Endometrium (tissue), 2 donors: ENCODE results near the gene CDH13.
A peak's percentile ranks its signal among the peaks of the same experiment; 100 is the strongest.

ENCODE experiments used
- FAIRE-seq: peaks from 2 replicates; lab custom pipeline; 2012; peaks lifted over from hg19 to GRCh38; lab: Jason Lieb, UNC
- donor health status: control.
- donor health status: control.

CDH13 gene

GRCh38 chr16:83054283-83054682 is 427.5 kb downstream of the CDH13 start:
- FAIRE-seq: no peak

DNA sequence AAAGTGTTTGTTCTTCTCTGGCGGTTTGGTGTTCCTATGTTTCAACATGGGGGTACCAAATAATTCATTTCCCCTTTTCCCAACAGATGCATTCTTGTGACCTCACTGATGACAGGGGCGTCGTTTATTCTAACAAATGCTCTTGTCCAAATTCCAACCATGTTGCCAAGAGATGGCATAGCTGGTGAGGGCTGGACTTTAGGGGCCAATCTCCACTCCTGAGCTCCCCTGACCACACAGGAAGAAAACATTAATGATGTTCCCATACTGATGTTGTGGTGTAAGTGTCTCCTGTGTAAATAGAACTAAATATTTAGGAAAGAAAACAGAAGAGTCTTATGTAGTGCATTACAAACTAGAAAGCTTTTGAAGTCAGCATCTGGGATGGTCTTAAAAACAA is 431.6 kb downstream of the CDH13 start:
- FAIRE-seq: peak; percentile 85

DNA sequence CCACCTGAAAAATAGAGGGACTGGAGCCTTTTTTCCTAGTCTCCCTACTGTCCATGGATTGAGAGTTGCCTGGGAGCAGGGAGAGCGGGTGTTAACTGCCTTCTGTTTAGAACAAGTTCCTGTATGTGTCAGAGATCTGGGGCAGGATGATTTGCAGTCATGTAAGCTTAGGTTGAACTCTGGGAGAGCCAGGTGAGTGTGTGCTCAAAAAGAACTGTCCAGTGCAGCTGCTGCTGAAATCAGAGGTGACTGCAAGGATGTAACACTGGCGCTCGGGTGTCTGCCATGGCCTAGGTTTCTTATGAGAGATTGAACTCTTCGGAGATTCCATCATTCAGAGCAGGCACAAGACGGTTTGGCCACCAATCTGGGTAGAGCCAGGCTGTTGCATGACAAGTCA is 432.5 kb downstream of the CDH13 start:
- no peak for FAIRE-seq

DNA sequence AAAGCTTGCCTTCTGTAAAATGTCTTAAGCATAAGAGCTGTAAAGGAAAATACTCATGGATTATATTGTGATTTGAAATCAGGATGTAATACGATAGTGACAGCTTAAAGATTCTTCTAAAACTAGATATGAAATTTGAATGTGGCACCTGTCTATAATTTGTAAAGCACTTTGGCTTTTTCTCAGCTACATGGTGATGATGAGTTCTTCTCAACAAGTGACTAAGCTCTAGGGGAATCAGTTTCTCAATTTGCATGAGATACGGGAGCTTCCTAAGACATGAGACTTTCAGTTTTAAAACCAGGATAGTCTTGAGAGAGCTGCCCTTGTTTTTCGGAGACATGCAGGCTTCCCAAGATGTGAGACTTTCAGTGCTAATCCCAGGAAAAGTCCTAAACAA is 439.2 kb downstream of the CDH13 start:
- FAIRE-seq: no peak

DNA sequence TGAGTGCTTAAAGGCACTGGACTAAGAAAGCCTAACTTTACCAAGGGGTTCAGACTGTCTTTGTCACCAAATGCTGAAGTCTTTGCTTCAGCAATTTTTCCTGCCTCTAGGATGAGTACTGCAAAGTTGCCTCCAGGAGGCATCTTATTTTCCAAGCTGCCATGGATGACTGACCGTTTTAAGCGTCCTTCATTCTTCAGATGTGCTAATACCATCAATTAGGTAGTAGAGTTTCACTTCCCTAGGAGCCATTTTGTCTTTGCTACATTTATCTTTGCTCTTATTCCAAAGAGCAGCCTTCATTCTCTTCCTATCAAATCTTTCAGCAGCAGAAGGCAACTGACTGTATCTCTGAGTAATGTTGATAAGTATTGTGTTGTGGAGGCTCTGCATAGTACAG is 440.1 kb downstream of the CDH13 start:
- no peak for FAIRE-seq

DNA sequence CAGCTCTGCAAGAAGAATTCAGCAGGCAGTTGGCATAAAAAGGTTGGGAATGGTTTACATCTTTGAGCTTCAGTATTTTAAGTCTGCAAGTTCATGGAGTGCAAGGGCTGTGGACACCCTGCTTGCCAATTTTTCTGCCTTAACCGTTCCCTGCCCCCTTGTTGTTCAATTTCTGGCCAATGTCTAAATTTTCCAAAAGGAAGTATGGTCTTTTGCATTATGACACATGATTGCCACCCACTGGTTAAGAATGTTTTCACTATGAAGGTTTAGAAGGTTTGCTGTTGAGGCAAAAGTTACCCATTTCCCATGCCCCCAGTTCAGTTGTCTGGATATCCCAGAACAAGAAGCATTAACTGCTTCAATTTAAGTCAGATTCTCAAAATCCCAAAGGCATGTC is 441.9 kb downstream of the CDH13 start:
- FAIRE-seq: no peak

GRCh38 chr16:83070416-83071209 is 443.8 kb downstream of the CDH13 start:
- FAIRE-seq: peak; percentile 95

DNA sequence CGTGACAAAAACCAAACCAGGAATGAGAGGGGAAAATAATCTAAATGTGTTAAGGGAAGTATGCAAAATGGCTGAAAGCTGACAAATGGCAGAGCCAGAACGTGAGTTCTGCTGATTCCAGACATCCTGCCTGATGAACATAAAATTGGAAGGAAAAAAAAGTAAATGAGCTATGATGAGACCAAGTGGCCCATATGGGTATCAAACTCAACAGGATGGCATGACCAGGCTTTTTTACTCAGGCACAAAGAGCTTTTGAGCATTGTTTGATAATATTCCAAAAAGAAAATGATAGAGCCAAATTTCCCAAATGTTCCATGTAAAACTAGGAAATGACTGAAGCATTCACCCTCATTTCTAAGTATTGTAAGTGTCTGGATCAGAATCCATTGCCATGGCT is 449.2 kb downstream of the CDH13 start:
- FAIRE-seq: no peak

- FAIRE-seq: no peak
Observed at GRCh38 chr16:83083361-83083760, 456.6 kb downstream of the CDH13 start.

DNA sequence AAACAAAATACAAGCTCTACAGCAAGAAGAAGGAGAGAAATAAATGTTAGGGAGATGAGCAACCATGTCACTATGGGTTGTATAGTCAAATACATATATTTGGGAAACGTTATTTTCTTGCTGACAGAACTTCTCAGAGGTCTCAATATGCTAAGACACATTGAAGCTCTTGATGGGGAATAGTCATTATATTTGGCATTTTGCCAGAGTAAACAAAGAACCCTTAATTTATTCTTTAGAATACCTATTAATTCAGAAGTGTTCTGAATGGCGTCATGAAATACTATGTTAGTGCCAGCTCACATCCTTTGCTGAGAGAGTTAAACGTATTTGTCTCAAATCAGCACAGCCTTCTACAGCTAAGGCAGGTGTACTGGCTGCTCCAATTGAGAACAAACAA is 458.9 kb downstream of the CDH13 start:
- no peak for FAIRE-seq

- FAIRE-seq: no peak
Observed at GRCh38 chr16:83095941-83096692, 469.3 kb downstream of the CDH13 start.

DNA sequence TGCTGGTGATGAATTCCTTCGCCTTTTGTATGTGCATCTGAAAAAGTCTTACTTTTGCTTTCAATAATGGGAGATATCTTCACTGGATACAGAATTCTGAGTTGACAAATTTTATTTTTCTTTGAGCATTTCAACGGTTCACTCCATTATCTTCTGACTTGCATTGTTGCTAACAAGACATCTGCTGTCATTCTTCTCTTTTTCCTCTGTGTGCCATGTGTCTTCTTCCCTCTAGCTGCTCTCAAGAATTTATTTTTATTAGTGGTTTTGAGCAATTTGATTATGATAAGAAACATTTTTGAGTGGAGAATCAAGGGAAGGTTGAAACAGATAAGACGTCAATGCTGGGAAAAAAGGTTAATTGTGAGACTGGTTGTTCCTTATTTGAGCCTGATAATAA is 471.8 kb downstream of the CDH13 start:
- FAIRE-seq: no peak

DNA sequence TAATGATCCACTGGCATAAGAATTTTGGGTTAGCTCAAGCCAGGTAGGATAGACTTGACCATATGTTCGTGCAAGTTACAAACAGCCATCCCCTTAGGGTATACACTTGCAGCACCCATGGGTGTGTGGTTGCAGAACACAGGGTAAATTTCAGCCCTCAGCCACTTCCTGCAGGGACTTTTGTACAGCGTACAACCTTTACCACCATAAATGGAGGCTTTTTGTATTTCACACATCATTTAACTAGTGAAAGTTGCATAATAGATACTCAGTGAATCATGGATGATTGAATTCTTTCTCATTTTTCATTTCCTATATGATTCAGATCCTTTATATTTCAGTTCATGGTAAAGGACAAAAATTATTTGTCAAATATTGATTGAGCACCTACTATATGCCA is 473.9 kb downstream of the CDH13 start:
- no peak for FAIRE-seq

- no peak for FAIRE-seq
Observed at GRCh38 chr16:83102336-83102735, 475.6 kb downstream of the CDH13 start.

- no peak for FAIRE-seq
Observed at GRCh38 chr16:83105279-83106077, 478.7 kb downstream of the CDH13 start.

DNA sequence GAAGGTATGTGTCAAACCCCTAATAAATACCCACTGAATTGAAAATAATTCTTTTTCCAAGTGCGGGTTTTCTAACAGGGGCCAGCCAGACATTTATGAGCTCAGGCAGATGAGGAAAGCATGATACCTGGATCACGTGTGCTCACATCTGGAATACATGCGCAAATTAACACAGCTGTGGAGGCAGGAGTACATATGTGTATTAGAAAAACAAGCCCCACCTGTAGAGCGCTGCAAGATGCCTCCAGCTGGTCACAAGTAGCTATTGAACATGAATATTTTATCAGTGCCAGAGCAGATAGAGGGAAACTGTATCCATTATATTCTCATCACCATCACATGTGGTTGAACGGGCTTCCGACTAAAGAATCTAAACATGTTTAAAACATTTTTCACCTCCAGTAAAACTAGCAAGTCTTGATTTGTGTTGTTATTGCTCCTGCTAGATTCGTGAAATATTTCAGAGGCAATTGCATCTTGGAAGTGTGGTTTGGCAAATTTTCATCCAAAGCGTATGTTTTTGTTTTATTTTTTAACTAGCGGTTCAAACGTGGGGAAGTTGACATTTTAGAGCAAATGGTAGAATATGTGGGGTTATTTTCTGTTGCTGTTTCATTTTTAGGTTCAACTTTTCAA is 482.8 kb downstream of the CDH13 start:
- peak; percentile 95 for FAIRE-seq

DNA sequence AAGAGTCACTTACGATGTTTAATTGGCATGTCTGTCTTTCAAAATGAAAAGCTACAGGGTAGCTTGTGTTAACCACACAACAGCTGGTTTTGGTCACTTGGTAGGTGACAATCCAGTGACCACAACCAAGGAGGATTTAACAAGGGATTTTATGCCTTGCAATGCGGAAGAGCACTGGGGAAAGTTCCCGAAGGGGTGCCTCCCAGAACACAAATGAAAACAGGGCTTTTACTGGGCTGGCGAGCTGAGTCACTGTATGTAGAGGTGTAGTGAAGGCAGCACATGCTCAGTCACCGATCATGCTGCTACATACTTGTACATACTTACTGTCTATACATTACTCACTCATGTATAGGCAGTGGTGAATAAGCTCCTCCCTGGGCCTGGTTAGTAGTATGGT is 483.5 kb downstream of the CDH13 start:
- no peak for FAIRE-seq

DNA sequence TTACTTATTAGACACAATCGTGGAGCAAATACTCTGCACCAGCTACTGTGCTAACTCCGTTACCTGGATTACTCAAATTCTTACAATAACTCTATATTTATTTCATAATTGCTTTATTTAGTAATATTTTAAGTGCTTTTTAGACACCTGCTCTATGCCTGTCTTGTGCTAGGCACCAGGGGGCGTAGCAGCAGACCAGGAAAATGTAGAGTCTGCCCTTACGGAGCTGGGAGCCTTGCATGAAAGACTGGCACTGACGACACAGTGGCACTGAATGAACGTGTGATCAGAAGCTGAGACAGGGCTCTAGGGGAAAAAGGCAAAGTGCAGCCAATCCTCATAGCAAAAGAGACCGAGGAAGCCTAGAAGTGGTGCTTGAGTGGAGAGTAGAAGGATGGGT is 486.5 kb downstream of the CDH13 start:
- FAIRE-seq: no peak

- no peak for FAIRE-seq
Observed at GRCh38 chr16:83113811-83114210, 487.0 kb downstream of the CDH13 start.

DNA sequence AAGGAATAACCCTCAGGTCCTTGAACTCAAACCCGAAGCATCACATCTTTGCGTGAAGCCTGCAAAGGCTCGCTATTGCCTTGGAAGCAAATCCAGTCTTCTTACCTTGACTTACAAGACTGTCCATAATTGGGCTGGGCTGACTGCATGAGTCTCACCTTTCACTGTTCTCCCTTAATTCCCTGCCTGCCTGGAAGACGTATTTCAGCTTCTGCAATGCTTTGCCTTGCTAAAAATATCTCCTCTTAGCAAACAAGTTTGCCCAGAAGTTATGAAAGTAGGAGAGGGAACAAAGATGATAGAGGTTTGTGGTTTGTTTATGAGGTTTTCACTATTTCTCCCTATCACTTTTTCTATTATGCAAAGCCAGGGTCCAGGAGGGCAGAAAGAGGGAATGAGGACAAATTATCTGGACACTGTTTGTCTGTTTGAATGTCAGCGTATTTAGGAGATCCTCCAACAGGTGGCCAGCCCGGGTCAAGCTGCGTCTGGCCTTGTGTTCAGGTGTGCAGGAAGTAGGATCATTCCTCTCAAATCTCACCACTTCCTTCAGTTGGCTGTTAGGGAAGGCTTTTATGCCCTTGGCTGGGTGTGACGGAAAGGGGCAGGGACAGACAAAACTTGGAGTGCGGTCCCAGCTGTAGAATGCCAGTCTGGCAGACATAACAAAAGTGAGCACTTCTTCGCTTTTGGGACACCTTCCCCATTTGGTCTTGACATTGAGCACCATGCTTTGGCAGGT is 488.9 kb downstream of the CDH13 start:
- no peak for FAIRE-seq

GRCh38 chr16:83116274-83116892 is 489.6 kb downstream of the CDH13 start:
- FAIRE-seq: no peak
